HG02973 (cell line): ENCODE results near the gene RHOBTB3.
A peak's percentile ranks its signal among the peaks of the same experiment; 100 is the strongest.
"Not testable (repeated sequence)": the region's sequence is repeated elsewhere in the genome, so short reads cannot be mapped to it uniquely, and the experiment has no call there.

ENCODE experiments used
- ATAC-seq: cut with Tn5 transposase; IDR thresholded peaks from one replicate; pipeline ENCODE4 v1.9.1; 2021; ENCODE audit warnings: moderate library complexity; ENCODE audit not compliant: unreplicated experiment

Gene RHOBTB3

DNA sequence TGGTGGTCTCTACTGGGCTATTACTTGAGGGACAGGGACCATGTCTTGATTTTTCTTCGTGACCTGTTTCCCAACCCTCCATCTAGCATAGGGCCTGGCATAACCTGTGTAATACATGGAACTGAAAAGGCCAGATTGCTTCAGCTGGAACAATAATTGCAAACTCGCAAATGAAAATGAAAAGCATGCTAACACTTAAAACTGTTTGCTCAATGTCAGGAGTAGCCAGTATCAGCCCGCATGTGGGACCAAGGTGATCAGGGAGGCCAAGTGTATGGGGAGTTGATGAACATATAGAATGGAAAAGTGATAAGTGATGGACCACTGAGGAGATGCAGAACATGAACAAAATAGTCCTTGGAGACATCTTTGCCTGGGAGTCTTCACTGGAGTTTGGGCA, 66.2 kb downstream of the RHOBTB3 start:
- ATAC-seq, result no peak

DNA sequence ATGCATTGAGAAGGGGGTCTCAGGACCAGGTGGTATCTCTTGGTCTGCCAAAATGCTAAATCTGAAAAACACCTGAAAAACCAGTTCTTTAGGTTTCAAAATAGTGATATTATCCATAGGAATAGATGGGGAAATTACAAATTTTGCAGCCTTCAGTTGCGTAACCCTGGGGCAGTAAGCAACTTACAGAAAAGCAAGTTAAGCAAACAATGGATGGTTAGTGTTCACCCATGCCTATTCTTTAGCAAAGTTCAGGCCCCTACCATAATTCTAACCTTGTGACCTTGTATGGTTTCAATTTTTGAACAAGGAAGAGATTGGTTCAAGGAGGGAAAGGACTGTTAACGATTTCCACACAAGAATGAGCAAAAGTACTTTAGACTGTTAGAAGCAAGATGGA, 66.9 kb downstream of the RHOBTB3 start:
- ATAC-seq, result no peak

DNA sequence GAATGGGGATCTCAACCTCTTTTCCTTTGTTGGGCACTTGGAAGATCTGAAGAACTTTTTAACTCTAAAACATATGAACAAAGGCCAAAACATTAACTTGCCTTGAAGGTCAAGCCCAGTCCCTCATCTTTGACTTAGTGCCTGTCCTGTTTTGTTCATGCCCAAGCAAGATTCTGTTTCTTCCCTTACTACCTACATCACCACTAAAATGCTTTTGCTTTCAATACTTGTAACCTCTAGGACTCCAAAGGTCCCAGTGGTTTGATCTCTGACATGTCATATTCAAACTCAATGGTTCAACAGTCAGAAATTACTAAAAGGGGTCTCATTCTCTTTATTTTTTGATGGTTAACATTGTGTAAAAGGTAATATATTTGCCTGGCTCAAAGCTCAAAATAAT, 67.4 kb downstream of the RHOBTB3 start:
- ATAC-seq, result no peak

DNA sequence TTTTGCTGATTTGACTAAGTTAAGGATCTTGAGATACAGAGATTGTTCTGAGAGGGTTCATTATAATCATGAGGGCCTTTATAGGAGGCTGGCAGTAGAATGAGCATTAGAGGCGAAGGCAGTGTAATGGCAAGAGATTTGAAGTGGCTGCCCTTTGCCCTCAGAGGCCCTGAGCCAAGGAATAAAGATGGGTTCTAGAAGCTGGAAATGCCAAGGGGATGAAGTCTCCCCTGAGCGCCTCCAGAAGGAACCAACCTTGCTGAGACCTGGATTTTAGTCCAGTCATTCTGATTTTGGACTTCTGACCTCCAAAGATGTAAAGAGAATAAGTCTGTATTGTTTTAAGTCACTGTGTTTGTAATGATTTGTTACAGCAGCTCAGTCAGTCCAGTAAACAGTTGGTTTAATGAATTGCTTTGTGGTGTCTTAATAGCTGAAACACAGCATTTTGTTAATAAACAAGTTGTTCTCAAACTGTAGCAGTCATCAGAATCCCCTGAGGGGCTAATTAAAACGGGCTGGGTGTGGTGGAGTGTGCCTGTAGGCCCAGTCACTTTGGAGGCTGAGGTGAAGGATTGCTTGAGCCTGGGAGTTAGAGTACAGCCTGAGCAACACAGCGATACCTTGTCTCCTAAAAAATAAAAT, 68.2 kb downstream of the RHOBTB3 start:
- no peak for ATAC-seq

DNA sequence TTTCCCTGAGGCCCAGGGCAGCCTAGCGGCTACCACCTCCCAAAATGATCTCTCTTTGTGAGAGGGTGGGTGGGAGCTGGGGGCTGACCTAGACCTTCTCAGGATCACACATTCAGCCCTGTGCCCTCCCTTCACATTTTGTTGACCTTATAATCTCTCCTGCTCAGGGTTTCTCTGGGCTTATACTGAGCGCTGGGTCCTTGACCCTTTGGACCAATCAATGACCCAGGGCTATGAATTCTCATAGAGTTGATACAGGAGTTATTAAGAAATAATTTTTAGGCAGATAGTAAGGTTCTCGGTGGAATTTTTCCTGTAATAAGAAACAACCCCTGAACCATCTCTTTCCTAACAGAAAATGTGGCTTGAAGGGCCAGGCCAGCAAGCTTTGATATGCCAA, 69.4 kb downstream of the RHOBTB3 start:
- no peak for ATAC-seq

DNA sequence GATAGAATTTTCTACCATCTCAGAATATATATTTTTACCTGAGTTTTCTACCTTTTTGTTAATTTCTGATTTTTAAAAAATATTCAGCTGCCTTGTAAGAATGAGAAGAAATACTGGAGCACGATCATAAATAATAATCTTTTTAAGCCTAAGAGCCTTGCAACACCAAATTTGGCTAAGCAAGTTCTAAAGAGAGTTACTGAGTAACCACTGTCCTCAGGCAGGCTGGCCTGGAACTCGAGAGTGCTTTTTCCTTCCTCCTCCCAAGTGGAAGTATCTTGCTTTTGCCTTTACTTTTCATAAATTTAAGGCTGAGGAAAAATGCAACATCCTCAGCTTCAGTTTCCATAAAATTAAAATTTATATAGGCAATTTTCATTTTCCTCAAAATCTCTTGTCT, 70.4 kb downstream of the RHOBTB3 start:
- no peak for ATAC-seq

DNA sequence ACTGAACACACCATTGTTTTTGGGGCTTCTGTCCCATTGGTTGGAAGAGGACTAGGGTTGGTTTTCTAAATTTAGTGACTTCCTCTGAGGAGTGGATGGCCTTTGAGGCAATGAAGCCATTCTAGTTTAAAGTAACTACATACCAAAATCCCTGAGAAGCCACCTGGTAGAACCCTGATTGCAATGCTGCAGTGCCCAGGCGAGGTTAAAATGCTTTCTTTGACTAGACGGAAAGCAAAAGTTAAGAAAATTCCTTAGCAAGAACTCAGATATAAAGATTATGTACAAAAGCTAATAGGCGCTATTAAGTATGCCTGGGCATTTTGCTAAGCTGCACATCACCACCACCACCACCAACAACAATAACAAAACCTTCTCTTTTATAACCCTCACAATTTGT, 70.8 kb downstream of the RHOBTB3 start:
- ATAC-seq, result no peak

DNA sequence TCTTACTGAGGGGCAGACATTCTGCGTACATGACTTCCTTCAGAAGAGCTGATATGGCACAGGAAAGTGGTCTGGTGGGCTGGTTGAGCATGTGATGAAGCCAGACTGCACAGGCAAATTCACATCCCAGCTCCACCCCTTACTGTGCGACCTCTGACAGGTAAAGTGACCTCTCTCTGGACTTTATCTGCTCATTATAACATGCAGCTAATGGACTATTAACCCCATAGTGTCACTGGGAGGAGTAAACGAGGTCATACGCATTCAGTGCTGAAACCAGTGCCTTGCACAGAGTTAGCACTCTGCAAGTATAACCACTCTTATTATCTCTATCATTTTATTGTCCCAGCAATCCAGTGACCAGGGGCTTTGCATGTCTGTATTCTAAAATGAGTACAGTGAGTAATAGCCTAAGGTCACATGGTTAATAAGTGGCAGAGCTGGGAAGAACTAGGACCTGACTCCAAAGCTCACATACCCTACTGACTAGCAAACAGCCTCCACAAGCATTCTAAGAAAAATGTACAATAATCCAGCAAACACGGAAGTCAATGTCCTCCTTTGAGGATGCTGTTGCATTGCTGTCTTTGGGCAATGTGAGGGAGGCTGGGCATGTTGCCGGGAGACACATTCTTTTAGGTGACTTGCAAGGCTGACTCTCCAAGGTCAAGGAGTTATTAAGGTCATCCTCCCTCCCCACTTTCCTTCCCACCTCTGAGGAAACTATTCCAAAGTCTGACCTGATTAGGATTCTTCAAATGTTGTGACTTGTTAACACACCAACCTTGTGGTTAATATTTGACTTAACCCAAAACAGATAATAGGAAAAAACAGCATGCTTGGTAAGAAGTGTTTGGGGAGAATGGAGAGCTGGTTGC, 72.4 kb downstream of the RHOBTB3 start:
- no peak for ATAC-seq

DNA sequence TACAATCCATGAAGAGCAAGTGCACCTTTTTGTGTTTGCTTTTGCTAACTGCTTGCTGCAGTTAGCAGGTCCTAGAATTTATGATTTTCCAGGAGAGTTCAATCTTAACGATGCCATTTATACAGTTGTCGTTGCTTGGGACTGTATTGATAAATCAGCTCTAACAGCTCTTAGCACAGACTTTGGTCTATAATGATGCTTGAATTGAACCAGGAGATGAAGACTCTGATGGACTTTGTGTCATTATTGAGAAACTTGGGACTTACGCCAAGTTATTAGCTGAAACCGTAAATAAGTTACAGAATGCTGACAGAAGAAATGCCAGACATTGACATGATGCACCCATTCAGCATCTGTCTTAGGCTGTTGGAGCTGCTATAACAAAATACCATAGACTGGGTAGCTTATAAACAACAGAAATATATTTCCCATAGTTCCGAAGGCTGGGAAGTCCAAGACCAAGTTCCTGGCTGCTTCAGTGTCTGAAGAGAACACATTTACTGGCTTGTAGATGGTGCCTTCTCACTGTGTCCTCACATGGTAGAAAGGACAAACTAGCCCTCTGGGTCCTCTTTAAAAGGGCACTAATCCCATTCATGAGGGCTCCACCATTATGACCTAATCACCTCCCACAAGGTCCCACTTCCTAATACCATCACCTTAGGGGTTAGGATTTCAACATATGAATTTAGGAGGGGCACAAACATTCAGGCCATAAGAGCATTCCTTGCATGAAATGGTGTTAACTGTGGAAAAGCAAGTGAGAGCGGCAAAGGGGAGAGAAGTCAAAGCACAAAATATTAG, 73.8 kb downstream of the RHOBTB3 start:
- ATAC-seq, result no peak

DNA sequence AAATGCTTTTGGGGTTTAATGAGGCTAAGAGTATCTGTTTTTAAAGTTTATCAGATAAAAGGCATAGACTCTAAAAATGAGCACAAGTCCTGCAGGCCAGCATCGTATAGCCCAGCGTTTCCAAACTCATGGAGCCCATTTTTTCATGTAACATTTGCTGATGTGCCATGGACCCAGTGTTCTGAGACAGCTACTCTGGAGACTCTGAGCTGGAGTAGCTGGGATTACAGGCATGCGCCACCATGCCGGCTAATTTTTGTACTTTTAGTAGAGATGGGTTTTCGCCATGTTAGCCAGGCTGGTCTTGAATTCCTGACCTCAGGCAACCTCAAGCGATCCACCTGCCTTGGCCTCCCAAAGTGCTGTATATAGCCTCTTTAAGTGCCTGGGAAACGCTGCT, 75.6 kb downstream of the RHOBTB3 start:
- ATAC-seq, result no peak

DNA sequence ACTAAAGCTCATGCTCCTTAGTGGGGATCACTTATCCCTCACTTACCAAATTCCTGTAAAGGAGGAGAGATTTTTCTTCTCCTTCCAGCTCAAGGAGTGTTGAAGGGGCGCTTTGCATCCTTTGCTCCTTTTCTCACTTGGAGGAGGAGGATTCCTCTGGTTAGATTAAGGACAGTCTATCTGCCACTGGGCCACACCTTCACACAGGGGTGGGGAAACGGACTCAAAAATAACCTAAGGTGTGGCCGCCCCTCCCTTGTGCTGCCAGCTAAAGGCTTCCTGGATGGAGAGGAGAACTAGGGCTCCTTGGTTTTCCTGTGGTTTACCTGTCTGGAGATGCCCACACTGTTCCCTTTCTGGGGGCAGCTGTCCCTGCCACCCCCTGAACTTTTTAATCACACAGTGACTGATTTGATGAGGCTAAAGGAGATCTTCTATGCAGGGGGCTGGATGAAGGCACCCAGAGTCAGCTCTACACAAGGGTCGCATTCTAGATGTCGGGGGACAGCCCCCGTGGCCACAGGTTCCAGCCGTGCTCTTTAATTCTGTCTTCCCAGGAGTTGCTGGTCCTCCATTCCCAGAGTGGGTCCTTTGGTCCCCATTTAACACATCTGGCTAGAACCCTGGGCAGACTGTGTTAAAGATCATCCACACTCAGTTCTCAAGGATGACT, 77.0 kb downstream of the RHOBTB3 start:
- no peak for ATAC-seq

DNA sequence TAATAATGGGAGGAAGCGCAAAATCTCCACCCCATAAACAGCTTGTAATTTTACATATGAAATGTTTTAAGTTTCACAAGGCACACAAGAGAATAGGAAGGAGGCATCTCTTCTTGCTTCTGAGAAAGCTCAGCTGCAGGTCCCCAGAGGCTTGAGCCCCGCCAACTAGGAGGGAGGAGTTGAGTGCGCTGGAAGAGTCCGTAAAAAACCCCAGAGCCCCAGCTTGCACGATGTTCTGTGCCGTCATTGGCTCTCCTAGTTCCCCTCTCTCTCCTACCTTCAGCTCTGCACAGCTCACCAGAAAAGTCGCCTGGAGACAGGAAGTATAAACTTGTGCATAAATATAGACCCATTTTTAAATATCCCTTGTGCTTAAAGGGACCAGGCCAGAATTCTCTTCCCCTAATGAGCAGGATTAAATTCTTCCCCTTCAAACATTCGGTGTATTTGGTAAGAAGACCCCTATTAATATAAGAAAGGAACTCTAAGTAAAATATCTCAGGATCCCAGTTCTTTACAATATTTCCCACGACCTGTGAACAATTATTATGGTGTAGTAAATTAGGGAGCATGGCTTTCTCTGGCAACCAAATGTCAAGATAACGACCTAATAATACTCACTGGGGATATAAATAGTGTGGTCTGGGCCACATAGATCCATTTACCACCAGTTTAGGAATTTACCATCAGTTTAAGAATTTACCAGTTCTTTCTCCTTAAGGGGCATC, 77.7 kb downstream of the RHOBTB3 start:
- ATAC-seq, result peak; percentile 100

DNA sequence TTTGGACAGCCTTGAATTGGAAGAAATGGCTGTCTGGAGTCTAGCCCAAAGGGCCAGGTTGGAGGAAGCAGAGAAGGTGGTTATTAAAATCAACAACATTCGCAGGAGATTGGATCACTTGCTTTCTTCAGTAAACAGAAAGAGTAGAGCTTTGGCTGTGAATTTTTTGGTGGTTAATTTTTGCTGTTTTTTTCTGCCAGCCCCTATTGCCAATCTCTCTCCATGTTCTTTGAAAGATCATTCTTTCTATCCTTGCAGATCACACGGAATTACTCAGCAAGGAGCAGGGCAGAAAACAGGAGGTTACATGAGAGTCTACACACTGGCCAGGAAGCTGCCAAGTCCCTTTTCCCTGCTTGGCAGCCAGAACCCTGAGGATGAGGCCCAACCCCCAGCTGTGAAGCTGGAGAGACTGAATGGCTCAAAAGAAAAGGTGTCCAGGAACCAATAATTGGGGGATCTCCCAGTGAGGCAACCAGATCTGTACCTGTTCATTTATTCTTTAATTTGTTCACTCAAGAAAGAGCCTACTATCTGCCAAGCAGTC, 78.4 kb downstream of the RHOBTB3 start:
- no peak for ATAC-seq

DNA sequence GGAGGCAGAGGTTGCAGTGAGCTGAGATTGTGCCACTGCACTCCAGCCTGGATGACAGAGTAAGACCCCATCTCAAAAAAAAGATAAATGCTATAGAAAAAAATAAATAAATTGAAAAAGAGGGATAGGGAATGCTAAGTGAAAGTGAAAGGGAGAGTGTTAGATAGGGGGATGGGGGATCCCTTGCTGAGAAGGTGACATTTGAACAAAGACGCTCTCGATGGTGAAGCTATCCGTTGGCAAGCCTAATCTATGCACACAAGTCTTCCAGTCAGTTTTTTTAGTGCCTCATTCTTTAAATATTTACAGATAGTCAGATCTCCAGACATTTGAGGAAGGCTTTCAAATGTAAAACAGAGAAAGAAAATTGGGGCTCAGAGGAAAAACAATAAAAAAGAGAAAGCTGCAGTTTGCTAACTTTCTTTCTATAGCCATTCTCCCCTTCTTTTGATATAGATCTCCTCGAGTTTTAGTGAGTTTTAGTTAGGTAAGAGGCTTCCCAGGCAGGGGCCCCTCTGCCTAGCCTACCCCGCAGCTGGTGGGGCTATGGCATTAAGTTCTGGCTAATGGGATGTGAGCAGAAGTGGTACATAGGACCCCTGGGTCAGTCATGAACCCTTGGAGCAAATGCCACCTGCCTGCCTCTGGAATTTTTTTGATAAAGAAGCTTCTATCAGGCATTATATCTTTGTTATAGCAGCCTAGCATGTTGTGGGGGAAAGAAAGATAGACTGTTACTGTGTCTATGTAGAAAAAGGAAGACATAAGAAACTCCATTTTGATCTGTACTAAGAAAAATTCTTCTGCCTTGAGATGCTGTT, 79.4 kb downstream of the RHOBTB3 start:
- ATAC-seq, result no peak

DNA sequence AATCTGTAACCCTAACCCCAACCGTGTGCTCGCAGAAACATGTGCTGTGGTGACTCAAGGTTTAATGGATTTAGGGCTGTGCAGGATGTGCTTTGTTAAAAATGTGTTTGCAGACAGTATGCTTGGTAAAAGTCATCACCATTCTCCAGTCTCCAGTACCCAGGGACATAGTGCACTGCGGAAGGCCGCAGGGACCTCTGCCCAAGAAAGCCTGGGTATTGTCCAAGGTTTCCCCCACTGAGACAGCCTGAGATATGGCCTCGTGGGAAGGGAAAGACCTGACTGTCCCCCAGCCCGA, 79.9 kb downstream of the RHOBTB3 start:
- ATAC-seq, result not testable (repeated sequence)

DNA sequence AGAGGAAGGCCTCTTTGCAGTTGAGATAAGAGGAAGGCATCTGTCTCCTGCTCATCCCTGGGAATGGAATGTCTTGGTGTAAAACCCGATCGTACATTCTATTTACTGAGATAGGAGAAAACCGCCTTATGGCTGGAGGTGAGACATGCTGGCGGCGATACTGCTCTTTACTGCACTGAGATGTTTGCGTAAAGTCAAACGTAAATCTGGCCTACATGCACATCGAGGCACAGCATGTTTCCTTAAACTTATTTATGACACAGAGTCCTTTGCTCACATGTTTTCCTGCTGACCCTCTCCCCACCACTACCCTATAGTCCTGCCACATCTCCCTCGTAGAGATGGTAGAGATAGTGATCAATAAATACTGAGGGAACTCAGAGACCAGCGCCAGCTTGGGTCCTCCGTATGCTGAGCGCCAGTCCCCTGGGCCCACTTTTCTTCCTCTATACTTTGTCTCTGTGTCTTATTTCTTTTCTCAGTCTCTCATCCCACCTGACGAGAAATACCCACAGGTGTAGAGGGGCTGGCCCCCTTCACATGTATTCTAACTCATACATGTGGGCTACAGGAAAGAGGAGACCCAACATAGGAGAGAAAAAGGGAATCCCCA, 80.4 kb downstream of the RHOBTB3 start:
- ATAC-seq, result not testable (repeated sequence)

DNA sequence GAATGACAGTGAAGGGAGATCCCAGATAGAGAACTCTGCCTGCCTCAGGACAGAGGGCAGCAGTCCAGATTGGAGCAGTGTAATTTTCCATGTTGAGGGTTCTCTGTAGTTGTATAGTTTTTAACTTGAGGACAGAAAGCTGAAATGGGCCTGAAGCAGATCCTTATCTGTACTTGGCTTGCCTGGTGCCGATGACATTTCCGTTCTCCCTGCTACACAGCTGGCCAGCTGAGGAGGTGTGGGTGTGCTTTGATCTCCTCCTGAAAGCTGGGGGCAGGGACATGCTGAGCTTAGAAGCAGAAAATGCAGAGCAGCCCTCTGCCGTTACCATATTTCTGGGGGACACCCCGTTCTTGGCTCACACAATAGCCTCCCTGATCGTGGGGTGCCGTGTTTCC, 80.9 kb downstream of the RHOBTB3 start:
- ATAC-seq, result no peak

DNA sequence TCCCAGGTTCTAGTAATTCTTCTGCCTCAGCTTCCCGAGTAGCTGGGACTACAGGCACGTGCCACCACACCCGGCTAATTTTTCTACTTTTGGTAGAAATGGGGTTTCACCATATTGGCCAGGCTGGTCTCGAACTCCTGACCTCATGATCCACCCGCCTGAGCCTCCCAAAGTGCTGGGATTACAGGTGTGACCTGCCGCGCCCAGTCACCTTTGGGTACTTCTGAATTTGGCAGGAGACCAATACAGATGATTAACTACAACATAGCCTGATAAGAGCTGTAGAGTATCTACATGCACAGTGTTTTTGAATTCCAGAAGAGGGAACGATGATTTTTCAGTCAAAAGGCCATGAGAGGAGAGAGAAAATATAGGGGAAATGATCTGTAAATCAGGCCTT, 81.9 kb downstream of the RHOBTB3 start:
- ATAC-seq, result not testable (repeated sequence)

DNA sequence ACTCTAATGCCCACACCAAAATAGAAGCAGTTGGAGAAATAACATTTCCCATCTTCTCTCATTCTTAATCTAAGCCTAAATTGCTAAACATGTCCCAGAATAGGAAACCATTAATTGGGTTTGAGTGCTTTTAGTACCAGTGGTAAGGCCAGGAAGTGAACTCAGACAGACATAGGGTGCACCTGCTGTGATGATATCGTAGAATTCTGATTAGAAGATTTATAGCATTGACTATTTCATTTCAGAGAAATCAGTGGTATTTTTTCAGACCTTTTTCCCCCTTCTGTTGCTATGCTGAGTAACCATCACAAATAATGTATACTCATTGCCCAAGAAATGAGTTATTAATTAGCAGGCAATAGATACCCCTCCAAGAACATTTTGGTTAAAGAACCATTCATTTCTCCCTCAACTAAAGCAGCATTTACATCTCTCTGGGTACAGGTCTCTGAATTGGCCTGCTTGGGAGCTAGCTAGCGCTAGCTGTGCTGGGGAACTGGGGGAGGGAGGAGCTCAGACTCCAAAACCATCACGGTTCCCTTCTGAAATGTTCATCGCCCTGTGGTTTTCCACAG, 84.1 kb downstream of the RHOBTB3 start:
- ATAC-seq, result no peak
